K562 (cell line): Measurements from ENCODE around the gene IL17A.
"Not testable (repeated sequence)": the region's sequence is repeated elsewhere in the genome, so short reads cannot be mapped to it uniquely, and the experiment has no call there.

Experiments
- DDX20 ChIP-seq: fragments of 450-650 bp; IDR thresholded peaks from 2 replicates; pipeline ENCODE4 v1.6.1; 2016; ENCODE audit warnings: missing genetic modification characterization, low read depth, mild to moderate bottlenecking, missing compliant biosample characterization, moderate library complexity
- ELF1 ChIP-seq: fragments of 200-800 bp; sonication (Bioruptor generic); IDR thresholded peaks from 2 replicates; pipeline ENCODE4 v1.6.1; 2016; ENCODE audit warnings: missing genetic modification characterization, missing compliant biosample characterization
- KAT8 ChIP-seq: fragments of 450-650 bp; IDR thresholded peaks from 2 replicates; pipeline ENCODE4 v1.6.1; 2016; ENCODE audit warnings: low read depth, mild to moderate bottlenecking
- PRPF4 ChIP-seq: fragments of 200-400 bp; formaldehyde crosslinking; IDR thresholded peaks from one replicate; pipeline ENCODE4 v1.6.1; 2017; ENCODE audit warnings: low read length, low read depth, mild to moderate bottlenecking; ENCODE audit not compliant: insufficient read depth, poor library complexity, severe bottlenecking
- STAT5B ChIP-seq: fragments of 250-450 bp; sonication (Bioruptor Pico); IDR thresholded peaks from 2 replicates; pipeline ENCODE4 v1.8.0; 2021; ENCODE audit warnings: mild to moderate bottlenecking, inconsistent platforms
- TEAD2 ChIP-seq: fragments of 450-650 bp; IDR thresholded peaks from 2 replicates; pipeline ENCODE4 v1.6.1; 2016; ENCODE audit warnings: missing genetic modification characterization, control low read depth, missing compliant biosample characterization
- USF2 ChIP-seq: sonication (generic); formaldehyde crosslinking; IDR thresholded peaks from 2 replicates; pipeline ENCODE4 v1.5.0; 2020; ENCODE audit warnings: missing genetic modification reagents
- ZKSCAN8 ChIP-seq: fragments of 200-800 bp; sonication (Bioruptor generic); IDR thresholded peaks from 2 replicates; pipeline ENCODE4 v1.6.1; 2016; ENCODE audit warnings: missing genetic modification characterization, missing compliant biosample characterization
- ZNF583 ChIP-seq: fragments of 250-450 bp; sonication (Bioruptor Pico); IDR thresholded peaks from 2 replicates; pipeline ENCODE4 v1.4.0; 2020

DNA sequence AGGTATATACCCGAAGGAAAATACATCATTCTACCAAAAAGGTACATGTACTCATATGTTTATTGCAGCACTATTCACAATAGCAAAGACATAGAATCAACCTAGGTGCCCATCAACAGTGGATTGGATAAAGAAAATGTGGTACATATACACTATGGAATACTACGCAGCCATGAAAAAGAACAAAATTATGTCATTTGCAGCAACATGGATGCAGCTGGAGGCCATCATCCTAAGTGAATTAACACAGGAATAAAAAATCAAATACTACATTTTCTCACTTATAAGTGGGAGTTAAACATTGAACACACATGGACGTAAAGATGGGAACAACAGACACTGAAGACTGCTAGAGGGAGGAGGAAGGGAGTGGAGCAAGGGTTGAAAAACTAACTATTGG is 17.8 kb upstream of the IL17A start:
- not testable (repeated sequence) for TF ChIP-seq USF2 (CRISPR knock-in tag); ZKSCAN8 (CRISPR knock-in tag); KAT8; ELF1 (tag); ZNF583; PRPF4; TEAD2 (tag); DDX20 (tag); STAT5B (CRISPR knock-in tag)
